ES-I3 (cell line): Measurements from ENCODE around the gene NSMCE4A.
"Not testable (repeated sequence)": the region's sequence is repeated elsewhere in the genome, so short reads cannot be mapped to it uniquely, and the experiment has no call there.

ENCODE experiments used
- H3K36me3 ChIP-seq: 2 replicates; pipeline ENCODE4 v1.6.1; 2013; ENCODE audit warnings: mild to moderate bottlenecking, low read length, control low read depth, moderate library complexity; ENCODE audit not compliant: insufficient read depth
- H3K4me1 ChIP-seq: 2 replicates; pipeline ENCODE4 v1.6.1; 2013; ENCODE audit warnings: mild to moderate bottlenecking, control low read depth, low read length; ENCODE audit not compliant: insufficient read depth
- H3K9ac ChIP-seq: 2 replicates; pipeline ENCODE4 v1.6.1; 2013; ENCODE audit warnings: low read depth, mild to moderate bottlenecking, low read length, moderate library complexity
- H3K9me3 ChIP-seq: 2 replicates; pipeline ENCODE4 v1.6.1; 2013; ENCODE audit warnings: mild to moderate bottlenecking, low read length, moderate library complexity; ENCODE audit not compliant: control insufficient read depth, insufficient read depth

The NSMCE4A gene

GRCh38 chr10:121974535-121975294, at the start of gene NSMCE4A:
NSMCE4A (minus strand) TSS chr10:121975217; CDS start chr10:121975165, 52 bp downstream.
- Histone ChIP-seq H3K4me1 (no peaks in the 10 kb centered on the region; the same call in 1 of the 2 replicates), H3K36me3 (no peaks in the 10 kb centered on the region), H3K9me3 (0 out of 2 replicates have a peak, but pooled peaks cover 5% of the 10 kb centered on the region), H3K9ac (peak within 1 kb of the TSS; percentile 96)

GRCh38 chr10:122023257-122023656, 48.2 kb upstream of the NSMCE4A start:
- not testable (repeated sequence) for H3K4me1 ChIP-seq, H3K9ac ChIP-seq, H3K36me3 ChIP-seq, H3K9me3 ChIP-seq

GRCh38 chr10:122022276-122022675, 47.3 kb upstream of the NSMCE4A start:
- H3K9me3 ChIP-seq, result no peaks in the 10 kb centered on the region
- H3K9ac ChIP-seq, result no peak overlapping the region
- peaks cover 6% of the 10 kb centered on the region; the same call in 1 of the 2 replicates for H3K4me1 ChIP-seq
- no peaks in the 10 kb centered on the region for H3K36me3 ChIP-seq

- Histone ChIP-seq H3K9me3 (no peaks in the 10 kb centered on the region), H3K36me3 (no peaks in the 10 kb centered on the region), H3K4me1 (peaks cover 6% of the 10 kb centered on the region; the same call in 1 of the 2 replicates), H3K9ac (no peak overlapping the region)
These were observed 46.8 kb upstream of the NSMCE4A start for GRCh38 chr10:122021828-122022227.

GRCh38 chr10:122021379-122021778, 46.4 kb upstream of the NSMCE4A start:
- H3K36me3 ChIP-seq, result no peaks in the 10 kb centered on the region
- peaks cover 6% of the 10 kb centered on the region; the same call in 1 of the 2 replicates for H3K4me1 ChIP-seq
- no peak overlapping the region for H3K9ac ChIP-seq
- no peaks in the 10 kb centered on the region for H3K9me3 ChIP-seq

GRCh38 chr10:122020226-122020625, 45.2 kb upstream of the NSMCE4A start:
- Histone ChIP-seq H3K36me3 (no peaks in the 10 kb centered on the region), H3K4me1 (peaks cover 6% of the 10 kb centered on the region; the same call in 1 of the 2 replicates), H3K9ac (no peak overlapping the region), H3K9me3 (no peaks in the 10 kb centered on the region)

GRCh38 chr10:122019414-122019975, 44.5 kb upstream of the NSMCE4A start:
- no peaks in the 10 kb centered on the region for H3K36me3 ChIP-seq
- no peaks in the 10 kb centered on the region for H3K9me3 ChIP-seq
- H3K9ac ChIP-seq, result peak overlapping the region; percentile 22; the same call in 1 of the 2 replicates
- peaks cover 6% of the 10 kb centered on the region; the same call in 1 of the 2 replicates for H3K4me1 ChIP-seq

- peaks cover 6% of the 10 kb centered on the region; the same call in 1 of the 2 replicates for H3K4me1 ChIP-seq
- no peaks in the 10 kb centered on the region for H3K36me3 ChIP-seq
- H3K9ac ChIP-seq, result no peak overlapping the region
- no peaks in the 10 kb centered on the region for H3K9me3 ChIP-seq
These were observed 44.0 kb upstream of the NSMCE4A start for GRCh38 chr10:122018951-122019413.

GRCh38 chr10:122018491-122018890, 43.5 kb upstream of the NSMCE4A start:
- Histone ChIP-seq H3K4me1 (peaks cover 6% of the 10 kb centered on the region; the same call in 1 of the 2 replicates), H3K36me3 (no peaks in the 10 kb centered on the region), H3K9me3 (no peaks in the 10 kb centered on the region), H3K9ac (no peak overlapping the region)

- not testable (repeated sequence) for H3K9ac ChIP-seq, H3K9me3 ChIP-seq, H3K36me3 ChIP-seq, H3K4me1 ChIP-seq
These were observed 42.9 kb upstream of the NSMCE4A start for GRCh38 chr10:122017926-122018325.

GRCh38 chr10:122014652-122015248, 39.7 kb upstream of the NSMCE4A start:
- Histone ChIP-seq H3K9me3 (no peaks in the 10 kb centered on the region), H3K36me3 (no peaks in the 10 kb centered on the region), H3K4me1 (peaks cover 6% of the 10 kb centered on the region; the same call in 1 of the 2 replicates), H3K9ac (no peak overlapping the region)

- H3K36me3 ChIP-seq, result no peaks in the 10 kb centered on the region
- no peaks in the 10 kb centered on the region for H3K4me1 ChIP-seq
- no peak overlapping the region for H3K9ac ChIP-seq
- H3K9me3 ChIP-seq, result no peaks in the 10 kb centered on the region
These were observed 38.3 kb upstream of the NSMCE4A start for GRCh38 chr10:122013311-122013780.

- Histone ChIP-seq H3K9me3 (no peaks in the 10 kb centered on the region), H3K9ac (no peak overlapping the region), H3K36me3 (no peaks in the 10 kb centered on the region), H3K4me1 (no peaks in the 10 kb centered on the region)
These were observed 37.7 kb upstream of the NSMCE4A start for GRCh38 chr10:122012731-122013130.

GRCh38 chr10:122010405-122011050, 35.5 kb upstream of the NSMCE4A start:
- no peak overlapping the region for H3K9ac ChIP-seq
- no peaks in the 10 kb centered on the region for H3K36me3 ChIP-seq
- H3K9me3 ChIP-seq, result no peaks in the 10 kb centered on the region
- no peaks in the 10 kb centered on the region for H3K4me1 ChIP-seq
